GM18505 (cell line): ENCODE results near the gene BTNL3.

Experiments
- ATAC-seq: cut with Tn5 transposase; IDR thresholded peaks from one replicate; pipeline ENCODE4 v1.9.1; 2021; ENCODE audit not compliant: unreplicated experiment
- POLR2A ChIP-seq: IDR thresholded peaks from 4 replicates; pipeline ENCODE4 v1.6.1; 2011; ENCODE audit warnings: borderline replicate concordance; ENCODE audit not compliant: insufficient read depth, insufficient read length; ENCODE audit errors: extremely low read depth

The BTNL3 gene

DNA sequence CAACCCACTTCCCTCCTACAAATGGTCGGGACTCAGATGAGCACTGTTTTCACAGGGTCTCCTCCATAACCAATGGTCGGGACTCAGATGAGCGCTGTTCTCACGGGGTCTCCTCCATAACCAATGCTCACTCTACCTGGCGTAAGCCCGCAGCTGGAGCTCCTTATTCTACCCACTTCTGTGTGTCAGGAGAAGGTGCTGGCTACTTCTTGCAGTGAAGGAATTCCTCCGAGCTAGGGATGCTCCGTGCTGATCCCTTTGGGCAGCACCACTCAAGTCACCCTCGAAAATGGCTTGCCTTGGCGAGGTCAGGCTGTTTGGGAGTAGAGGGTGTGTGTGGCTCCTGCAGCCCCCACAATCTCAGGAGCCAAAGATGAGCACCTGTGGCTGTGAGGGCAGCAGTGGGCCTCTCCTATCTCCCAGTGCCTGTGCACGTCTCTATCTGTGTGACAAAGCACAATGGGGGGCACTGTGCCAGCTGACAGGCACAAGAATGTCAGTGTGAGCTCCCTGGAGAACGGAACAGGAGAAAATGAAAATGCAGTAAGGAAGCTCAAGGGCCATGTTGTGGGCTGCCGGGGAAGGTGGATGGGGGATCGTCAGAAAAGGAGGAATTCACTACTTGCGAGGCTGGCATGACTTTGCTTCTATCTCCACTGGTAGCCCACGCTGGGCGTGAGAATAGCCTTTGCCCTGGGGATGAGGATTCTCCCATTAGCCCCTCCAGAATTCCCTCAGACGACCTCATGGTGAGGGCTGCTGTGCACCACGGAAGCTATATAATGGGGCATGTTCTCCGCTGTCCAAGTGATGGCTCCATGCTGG, 47.6 kb downstream of the BTNL3 start:
- no peak for ATAC-seq
- no peak for TF ChIP-seq POLR2A

DNA sequence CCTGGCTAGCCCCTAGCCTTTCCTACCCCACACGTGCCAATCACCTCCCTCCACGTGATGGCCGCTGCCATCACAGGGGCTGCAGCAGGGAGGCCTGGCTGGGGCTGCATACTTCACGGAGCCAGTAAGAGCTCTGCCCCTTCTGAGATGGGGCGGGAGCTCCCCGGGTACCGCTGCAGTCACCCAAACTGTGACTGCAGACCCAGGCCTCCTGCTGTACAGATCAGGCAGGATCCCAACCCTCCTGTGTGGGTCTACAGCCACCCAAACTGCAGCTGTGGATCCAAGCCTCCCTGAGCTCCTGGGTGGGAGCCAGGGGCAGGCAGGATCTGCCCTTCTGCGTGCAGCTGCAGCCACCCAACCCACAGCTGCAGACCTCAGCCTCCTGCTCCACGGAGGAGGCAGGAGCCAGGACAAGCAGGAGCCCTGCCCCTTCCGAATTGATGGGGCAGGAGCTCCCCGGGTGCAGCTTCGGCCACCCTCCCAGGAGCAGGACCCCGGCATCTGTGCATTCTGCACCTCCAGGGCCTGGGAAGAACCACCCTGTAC, 48.2 kb downstream of the BTNL3 start:
- no peak for ATAC-seq
- TF ChIP-seq POLR2A, result no peak

DNA sequence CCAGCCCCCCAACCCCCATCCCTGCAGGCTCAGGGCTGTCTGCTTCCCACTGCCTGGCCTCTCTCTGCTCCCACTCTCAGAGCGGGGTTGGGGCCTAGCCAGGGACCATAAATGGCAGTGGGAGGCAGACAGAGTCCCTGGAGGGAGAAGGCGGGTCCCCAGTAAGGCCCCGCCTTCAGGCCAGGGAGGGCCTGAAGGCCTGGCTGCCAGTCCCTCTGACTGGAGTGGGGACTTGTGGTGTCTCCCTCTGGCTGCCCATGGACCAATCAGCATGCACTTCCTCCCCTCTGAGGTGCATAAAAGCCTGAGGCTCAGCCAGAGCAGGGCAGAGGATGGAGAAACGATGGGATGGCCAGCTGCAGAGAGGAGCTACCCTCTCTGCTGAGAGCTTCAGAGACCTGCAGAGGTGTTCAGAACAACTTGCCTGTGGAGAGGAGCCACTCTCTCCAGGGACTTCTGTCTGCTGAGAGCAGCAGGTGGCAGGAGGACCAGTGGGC, 48.8 kb downstream of the BTNL3 start:
- no peak for TF ChIP-seq POLR2A
- no peak for ATAC-seq

DNA sequence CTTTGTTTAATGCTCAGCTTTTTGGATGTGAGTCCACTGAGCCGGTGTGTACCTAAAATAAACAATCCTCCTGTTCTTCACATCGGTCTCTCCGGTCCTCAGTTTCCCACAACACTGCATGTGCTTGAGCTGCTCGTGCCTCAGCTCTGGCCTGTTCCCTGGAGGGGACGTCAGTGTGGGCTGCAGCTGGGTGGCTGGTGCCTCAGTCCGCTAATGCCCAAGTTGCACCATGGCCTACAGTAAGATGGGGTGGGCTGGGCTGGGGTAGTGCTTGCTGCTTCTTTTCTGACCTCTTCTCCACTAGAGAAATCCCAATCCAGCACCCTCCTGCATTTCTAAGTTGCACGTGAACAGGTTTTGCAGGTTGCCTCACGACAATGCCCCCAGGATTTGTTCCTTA, 50.8 kb downstream of the BTNL3 start:
- no peak for TF ChIP-seq POLR2A
- ATAC-seq, result no peak

DNA sequence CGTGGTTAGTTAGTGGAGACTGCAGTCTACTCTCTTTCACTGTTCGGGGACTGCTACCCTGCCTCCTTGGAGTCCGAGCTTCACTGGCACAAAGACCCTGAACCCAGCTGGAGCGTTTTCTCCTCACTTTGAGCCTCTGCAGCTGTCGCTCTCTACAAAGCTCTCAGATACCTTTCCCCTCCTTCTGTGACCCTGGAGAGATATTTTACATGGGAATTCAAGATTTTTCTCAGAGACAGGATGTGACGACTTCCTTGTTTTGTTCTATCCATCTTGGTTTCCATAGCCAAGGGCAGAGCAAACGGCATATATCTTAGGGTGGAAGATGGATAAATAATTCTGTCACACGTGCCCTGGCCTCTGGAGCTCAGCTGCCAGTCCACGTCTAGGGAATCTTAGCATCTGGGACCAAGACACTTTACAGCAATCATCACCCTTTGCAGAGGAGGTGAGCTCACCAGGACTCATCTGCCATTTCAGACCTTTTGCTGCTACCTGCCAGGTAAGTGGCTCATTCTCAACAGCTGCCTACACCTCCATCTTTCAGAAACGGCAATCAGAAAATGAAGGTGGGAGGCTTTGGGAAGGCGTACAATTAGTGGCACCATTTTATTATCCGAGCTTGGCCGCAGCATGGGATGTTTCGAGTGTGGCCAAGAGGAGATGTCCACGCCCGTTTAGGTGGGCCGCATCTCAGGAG, 51.4 kb downstream of the BTNL3 start, which contains the start of gene BTNL9:
BTNL9 (plus strand) TSS at position 336 of the 700 bp plus-strand sequence. CDS start 5,224 bp downstream, outside the sequence.
- no peak for TF ChIP-seq POLR2A

DNA sequence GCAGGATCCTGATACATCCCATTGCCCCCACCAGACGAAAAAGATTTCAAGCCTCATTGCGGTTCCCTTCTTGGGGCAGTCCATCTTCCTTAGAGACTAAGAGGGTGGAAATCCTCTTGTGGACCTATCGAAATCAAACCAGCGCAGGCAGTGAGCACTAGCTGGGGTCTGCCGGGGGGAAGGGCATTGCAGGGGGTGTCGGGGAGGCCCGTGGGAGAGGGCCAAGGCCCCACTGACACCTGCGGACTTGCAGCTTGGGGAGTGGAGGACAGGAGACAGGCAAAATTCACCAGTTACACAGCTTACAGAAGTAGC, 51.9 kb downstream of the BTNL3 start:
- TF ChIP-seq POLR2A, result no peak
- no peak for ATAC-seq

More for the DNA sequence above, 51.4 kb downstream of the BTNL3 start, which contains the start of gene BTNL9:
- no peak for ATAC-seq

DNA sequence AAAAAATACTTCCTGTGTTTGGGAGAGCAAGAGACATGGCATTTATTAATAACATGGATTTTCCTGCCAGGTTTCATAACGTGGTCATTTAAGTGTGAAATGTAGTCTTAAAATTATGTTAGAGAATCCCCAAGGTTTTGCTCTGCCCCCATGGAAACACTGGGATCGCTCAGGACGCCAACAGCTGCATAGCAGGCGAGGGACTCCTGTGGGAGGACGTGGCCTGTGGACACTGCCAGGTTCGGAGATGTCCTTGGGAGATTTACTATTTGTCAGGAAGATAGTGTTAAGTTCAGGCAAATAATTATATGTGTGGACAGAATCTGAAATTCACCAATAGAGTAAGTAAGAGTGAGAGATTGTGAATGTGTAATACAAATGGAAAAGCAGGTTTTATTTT, 52.4 kb downstream of the BTNL3 start:
- TF ChIP-seq POLR2A, result no peak
- ATAC-seq, result no peak

DNA sequence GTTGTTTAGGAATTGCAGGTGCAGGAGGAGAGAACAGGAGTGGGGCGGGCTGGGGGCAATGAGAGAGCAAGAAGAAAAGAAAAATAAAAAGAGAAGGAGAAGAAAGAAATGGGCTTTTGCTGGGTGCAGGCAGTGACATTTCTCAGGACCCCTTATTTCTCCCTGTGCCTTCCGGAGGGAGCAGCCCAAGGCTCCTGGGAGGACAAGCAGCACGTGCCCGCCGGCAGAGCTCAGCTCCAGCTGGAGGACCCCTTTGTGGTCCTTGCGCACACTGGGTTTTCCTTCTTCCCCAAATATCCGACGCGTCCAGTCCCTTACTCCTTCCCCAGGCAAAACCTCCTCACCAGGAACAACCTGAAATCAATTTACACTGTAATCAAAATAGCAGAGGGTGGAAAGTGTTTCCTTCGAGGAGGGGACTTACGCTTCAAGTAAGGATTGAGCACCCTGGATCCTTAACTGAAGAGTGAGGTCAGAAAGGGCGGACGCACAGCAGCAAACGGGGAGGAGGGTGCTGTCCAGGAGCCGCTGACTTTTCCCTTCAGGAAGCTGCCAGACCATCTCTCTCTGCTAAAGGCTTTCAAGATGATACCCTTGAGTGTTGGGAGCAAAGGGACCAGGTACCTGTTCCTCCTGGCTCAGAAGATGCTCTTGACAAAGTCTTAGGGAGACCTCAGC, 53.5 kb downstream of the BTNL3 start:
- TF ChIP-seq POLR2A, result no peak
- ATAC-seq, result no peak

DNA sequence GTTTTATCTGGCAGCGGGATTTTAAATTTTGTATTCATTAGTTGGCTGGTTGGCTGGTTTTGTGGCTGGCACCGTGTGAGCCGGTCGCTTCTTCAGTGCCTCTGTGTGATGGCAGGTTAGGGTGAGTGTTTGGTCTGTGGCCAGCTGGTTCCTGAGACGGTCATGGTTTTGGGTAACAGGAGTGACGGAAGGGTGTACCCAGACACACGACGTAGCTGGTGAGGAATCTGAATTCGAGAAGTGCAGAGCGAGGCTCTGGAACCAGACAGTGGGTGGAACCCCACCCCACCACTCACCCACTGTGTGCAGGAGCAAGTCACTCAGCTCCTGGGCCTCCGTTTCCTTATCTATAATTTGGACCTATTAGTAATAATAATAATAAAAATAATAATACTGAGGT, 54.1 kb downstream of the BTNL3 start:
- ATAC-seq, result no peak
- no peak for TF ChIP-seq POLR2A

DNA sequence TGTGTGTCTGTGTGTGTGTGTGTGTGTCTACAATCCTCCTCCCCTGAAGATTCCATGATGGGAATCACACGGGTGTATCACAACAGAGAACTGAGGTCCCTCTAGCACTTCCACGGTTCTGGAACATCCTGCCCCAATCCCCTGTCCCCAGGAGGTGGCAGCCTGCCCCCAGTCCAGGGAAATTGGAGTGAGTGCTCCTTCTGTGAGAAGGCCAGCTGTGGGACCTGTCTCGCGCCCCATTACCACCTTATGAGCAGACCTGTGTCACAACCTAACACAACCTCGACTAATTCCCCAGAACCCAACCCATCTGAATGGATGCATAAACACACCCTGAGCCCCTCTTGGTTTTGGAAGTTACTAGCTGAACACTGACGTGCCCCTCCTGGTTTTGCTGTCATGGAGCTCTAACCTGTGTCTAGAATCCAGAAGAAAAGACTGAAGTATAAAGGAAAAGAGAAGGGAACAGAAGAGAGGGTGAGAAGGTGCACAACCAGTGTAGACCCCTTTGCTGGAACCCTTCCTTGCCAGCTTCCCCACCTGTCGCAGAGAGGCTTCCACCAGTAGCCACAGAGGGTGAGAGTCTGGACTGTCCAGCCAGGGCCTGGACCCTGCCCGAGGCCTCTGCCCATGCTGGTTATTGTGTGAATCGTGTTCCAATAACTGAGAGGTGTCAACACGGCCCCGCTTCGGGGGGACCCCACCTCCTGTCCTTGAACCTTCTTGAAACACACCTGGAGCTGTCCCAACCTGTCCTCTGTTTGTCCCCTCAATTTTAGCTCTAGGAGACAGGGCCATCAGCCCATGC, 54.8 kb downstream of the BTNL3 start:
- TF ChIP-seq POLR2A, result no peak
- no peak for ATAC-seq

DNA sequence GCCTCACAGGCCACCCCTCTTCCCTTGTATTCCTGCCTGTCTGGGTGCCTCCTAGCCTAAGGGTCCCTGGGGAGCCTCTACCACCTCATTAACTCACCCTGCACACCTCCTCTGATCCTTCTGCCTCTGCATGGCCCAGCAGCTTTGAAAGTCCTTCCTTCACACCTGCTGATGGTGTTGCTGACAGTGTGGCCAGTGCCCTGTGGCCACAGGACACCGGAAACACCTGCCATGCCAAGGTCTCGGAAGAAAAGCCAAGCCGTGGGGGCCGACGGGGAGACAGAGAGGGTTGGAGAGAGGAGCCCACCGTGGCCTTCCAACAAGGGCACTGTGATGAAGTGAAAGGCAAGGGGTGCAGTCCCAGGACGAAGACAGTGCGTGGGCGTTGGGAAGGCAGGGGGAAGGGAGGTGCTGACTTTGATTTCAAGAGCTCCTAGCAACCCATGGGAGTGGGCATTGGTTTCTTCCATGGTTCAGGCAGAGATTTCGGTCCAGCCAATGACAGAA, 55.5 kb downstream of the BTNL3 start:
- TF ChIP-seq POLR2A, result no peak
- no peak for ATAC-seq

DNA sequence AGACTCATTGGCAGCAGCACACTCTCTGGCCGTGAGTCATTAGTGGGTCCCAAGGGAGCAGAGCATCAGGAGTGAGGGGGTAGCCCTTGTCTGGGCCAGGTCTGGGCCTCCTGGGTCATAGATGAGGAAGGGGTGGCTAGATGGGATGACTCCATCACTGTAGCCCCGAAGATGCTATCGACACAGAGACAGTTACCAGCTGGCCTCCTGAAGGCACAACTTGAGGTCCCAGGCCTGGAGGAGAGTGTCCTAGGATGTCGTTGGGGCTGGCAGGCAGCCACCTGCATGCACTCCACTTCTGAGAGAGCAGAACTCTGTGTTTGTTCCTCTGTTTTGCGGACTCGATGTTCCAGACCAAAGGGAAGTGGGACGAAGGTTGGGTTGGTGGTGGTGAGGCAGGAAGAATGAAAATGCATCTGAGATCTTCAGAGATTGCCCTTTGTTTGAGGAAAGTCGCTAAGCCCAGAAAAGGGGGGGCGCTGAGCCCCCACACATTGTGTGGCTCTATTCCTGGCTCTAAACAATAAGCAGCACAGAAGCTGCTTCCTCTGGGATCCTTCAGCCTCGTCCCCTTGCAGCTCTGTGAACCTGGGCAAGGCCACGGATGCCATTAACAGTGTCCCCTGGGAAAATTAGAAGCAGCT, 56.1 kb downstream of the BTNL3 start:
- no peak for ATAC-seq
- TF ChIP-seq POLR2A, result no peak
